ENCODE measurements around the gene YWHAQ. TPM values are rescaled to one million over a fixed set of nuclear protein-coding genes. Genes with fewer than 3 reads are reported as not detected.

Gene YWHAQ
- total and polyA plus RNA-seq, 9 of the 15 experiments (the other 6 are each of a cell fraction or from before 2014, with no cell fraction given) = 63.1 to 359 (median 203) TPM

DNA sequence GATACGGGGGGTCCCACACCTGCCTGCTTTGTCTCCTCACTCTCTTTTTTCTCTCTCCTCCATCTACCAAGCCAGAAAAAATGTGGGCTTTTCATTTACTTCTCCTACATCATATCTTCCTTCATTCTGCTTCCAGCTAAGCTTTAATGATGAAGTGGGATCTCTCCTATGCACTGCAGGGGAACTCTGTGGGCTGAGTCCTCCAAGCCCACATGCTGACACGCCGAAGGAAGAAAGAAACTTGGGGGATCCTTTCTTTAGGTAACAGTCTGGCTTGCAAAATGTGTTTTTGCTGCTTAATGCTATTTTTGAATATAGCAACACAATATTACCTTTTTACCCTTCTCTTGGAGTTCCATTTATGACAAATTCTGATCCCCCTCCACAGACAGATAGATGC lies 33.6 kb upstream of the YWHAQ start (continued):
- TF ChIP-seq, protein P1, sequence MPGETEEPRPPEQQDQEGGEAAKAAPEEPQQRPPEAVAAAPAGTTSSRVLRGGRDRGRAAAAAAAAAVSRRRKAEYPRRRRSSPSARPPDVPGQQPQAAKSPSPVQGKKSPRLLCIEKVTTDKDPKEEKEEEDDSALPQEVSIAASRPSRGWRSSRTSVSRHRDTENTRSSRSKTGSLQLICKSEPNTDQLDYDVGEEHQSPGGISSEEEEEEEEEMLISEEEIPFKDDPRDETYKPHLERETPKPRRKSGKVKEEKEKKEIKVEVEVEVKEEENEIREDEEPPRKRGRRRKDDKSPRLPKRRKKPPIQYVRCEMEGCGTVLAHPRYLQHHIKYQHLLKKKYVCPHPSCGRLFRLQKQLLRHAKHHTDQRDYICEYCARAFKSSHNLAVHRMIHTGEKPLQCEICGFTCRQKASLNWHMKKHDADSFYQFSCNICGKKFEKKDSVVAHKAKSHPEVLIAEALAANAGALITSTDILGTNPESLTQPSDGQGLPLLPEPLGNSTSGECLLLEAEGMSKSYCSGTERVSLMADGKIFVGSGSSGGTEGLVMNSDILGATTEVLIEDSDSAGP (CRISPR knock-in tag; IDR thresholded peaks at IDR 0.05) = no peak
- no peak for TF ChIP-seq ZBTB8A (IDR thresholded peaks at IDR 0.05; ENCODE audit: partially characterized antibody)
- TF ChIP-seq ZNF431 (CRISPR knock-in tag; IDR thresholded peaks at IDR 0.05) = no peak
- no peak for TF ChIP-seq TCF7L2 (IDR thresholded peaks at IDR 0.05; ENCODE audit: low read depth, low read length)
- TF ChIP-seq CAMTA2 (CRISPR knock-in tag; conservative IDR thresholded peaks at IDR 0.05) = no peak
- TF ChIP-seq FOS (IDR thresholded peaks at IDR 0.05; ENCODE audit: extremely low read depth, insufficient read length) = no peak
- TF ChIP-seq, protein P2, sequence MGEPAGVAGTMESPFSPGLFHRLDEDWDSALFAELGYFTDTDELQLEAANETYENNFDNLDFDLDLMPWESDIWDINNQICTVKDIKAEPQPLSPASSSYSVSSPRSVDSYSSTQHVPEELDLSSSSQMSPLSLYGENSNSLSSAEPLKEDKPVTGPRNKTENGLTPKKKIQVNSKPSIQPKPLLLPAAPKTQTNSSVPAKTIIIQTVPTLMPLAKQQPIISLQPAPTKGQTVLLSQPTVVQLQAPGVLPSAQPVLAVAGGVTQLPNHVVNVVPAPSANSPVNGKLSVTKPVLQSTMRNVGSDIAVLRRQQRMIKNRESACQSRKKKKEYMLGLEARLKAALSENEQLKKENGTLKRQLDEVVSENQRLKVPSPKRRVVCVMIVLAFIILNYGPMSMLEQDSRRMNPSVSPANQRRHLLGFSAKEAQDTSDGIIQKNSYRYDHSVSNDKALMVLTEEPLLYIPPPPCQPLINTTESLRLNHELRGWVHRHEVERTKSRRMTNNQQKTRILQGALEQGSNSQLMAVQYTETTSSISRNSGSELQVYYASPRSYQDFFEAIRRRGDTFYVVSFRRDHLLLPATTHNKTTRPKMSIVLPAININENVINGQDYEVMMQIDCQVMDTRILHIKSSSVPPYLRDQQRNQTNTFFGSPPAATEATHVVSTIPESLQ (CRISPR knock-in tag; IDR thresholded peaks at IDR 0.05) = no peak

Data from K562 (cell line).